ENCODE measurements around the gene CRELD2.

Gene CRELD2

DNA sequence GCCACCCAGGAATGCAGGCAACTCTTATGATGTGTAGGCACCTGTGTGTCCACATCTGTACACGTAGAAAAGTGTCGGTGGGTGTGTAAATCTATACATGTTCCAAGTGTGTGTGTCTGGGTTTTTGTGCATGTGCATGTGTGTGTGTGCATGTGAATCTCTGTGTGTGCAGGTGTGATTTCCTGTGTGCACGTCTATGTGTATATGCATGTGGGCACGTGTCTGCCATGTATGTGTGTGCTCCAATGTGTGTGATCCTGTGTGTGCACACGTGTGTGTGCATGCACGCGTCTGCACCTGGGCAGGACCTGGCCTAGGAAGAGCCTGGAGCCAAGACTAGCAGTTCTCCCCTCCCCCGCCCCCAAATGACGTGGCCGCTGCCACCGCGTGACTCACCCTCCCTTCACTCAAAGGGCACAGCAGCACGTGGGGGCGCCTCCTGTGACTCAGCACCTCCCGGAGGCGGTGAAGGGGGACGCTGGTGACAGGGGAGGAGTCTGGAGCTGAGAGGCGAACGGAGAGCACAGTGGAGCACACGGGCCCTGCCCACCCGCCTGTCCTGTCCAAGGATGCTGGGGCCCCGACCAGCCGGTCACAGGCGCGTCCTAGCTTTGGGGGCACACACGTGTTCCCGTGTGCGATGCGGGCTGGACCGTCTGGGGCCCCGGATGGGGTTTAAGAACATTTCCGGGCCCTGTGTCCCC is 52.2 kb downstream of the CRELD2 start:
- DNase-seq, result peak; percentile 99

DNA sequence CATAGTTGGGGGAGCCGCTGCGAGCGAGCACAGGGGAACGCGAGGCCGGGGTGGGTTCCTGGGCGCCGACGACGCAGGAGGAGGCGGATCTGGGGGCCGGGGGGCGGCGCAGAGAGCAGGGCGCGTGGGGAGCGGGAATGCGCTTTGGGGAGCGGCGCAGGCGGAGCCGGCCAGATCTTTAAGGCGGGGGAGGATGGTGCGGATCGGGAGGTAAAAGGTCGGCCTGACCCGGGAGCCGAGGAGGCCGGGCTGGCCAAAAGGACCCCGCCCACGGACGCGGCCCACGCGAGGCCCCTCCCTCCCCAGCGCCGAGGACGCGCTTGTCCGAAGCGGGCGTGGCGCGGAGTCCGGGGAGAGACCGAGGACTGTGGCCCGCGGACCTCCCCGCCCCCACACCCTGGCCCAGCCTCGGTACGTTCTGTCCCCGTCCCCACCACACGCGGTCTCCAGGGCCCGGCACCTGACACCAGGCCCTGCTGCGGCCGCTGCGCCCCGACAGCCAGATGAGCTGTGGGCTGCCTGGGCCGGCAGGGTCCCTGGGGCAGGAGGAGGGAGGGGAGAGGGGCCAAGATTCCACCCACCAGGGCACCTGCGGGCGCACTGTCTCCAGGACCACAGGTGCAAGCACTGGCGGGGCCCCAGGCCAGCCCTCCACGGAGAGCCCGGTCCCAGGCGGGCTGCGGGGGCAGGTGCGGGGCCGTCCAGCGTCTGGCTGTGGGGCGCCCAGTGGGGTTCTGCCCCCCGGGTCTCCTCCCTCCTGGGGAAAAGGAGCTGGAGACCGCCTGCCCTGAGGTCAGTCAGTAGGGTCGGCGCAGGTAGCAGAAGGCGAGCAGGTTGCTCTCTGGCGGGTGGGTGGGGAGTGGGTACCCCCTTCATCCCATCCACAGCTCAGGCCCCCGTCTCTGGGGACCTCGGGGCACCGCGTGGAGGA is 53.1 kb downstream of the CRELD2 start:
- DNase-seq, result peak; percentile 91

DNA sequence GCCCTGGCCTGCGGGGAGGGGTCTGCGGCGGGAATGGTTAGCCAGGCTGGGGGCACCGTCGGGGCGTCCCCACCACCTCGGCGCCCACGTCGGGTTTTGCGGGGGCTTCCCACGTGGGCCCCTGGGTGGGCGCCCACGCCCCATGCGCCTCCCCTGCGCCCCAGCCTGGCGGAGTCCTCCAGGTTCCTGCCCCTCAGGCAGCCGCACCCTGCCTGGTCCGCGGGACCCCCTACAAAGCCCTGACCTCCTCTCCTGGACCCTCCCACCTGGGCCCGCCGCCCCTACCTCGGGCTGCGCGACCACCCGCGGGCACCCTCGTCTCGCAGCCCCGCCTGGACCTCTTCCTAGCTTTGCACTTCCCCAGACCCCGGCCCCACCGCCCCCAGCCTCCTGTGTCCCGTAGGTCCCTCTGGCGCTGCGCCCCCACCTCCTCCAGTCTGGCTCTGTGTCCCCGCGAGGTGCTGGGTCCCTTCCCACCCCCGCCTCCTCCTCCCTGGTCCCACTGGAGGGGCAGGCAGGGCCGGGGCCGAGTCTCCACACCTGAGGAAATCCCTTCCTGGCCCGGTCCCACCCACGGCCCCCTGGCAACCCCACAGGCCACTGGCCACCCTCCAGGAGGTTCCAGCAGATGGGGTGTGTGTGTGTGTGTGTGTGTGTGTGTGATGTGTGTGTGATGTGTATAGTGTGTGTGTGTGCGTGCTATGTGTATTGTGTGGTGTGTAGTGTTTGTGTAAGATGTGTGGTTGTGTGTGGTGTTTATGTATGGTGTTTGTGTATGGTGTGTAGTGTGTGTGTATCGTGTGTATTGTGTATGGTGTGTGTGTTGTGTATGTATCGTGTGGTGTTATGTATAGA is 54.0 kb downstream of the CRELD2 start:
- DNase-seq, result peak; percentile 48

GRCh38 chr22:49973018-49973961 is 54.9 kb downstream of the CRELD2 start:
- DNase-seq, result peak; percentile 8

DNA sequence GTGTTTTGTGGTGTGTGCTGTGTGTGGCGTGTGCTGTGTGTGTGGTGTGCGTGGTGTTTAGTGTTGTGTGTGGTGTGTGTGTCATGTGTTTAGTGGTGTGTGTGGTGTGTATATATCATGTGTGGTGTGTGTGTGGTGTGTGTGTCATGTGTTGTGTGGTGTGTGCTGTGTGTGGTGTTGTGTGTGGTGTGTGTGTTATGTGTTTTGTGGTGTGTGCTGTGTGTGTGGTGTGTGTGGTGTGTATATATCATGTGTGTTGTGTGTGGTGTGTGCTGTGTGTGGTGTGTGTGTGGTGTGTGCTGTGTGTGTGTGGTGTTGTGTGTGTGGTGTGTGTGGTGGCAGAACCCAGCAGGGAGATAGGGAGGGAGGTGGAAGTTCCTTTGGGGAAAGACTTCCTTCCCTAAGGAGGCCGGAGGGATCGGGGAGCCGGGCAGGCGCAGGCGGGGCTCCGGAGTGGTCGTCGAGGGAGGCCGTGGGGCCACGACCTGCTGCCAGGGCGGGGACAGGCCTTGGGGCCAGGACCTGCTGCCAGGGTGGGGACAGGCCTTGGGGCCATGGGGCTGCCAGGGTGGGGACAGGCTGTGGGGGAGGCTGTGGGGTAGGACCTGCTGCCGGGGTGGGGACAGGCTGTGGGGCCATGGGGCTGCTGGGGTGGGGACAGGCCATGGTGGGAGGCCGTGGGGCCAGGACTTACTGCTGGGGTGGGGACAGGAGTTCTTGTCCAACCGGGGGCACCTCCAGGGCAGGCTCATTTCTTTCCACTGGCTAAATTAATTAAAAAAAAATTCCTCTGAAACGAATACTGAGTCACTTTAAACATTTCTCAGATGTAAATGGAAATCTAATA is 57.3 kb downstream of the CRELD2 start:
- DNase-seq, result peak; percentile 81

GRCh38 chr22:49976439-49977175 is 58.2 kb downstream of the CRELD2 start:
- DNase-seq, result peak; percentile 81

Measured in stimulated activated CD4-positive, alpha-beta T cell treated with anti-CD3 and anti-CD28 coated beads, Interleukin-15, amount 100 ng/mL, for 24 hours (primary cell).